HS-5 (cell line): ENCODE measurements around the gene SHISAL1.
"Not testable (repeated sequence)": the region's sequence is repeated elsewhere in the genome, so short reads cannot be mapped to it uniquely, and the experiment has no call there.

Source experiments
- DNase-seq: peaks from one replicate; pipeline ENCODE4 v3.0.0-alpha.2; 2012; ENCODE audit warnings: low read depth

SHISAL1 gene

DNA sequence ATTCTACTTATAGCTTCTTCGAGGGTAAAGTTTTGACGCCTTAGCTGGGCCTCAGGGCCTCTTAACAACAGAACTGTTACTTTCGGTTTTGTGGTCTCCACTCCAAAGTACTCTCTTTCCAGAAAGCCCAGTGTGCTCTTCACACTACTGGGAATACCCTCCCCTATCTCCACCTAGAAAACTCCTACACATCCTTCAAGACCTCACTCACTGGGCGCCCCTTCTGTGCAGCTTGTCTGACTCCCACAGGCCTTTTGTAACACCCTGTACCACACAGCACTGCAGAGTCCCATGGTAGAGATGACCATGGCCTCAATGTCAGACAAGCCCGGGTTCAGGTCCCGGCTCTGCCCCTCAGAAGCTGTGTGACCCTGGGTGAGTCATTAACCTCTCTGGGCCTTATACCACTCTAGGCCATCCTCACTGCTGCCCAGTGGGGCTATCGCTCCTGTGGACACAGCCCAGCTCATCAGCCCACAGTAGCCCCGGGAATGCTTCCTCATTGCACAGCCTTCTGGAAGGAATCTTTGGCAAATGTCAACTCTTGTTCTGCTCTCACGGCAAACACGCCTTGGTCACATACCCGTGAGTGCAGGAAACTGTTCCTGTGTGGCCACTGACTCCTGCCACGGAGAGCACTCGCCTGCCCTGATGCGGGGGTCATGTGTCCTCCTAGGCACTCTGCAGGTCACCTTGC is 51.4 kb downstream of the SHISAL1 start:
- DNase-seq = no peak

- DNase-seq = no peak
Measured at GRCh38 chr22:44260216-44261035, 52.3 kb downstream of the SHISAL1 start.

GRCh38 chr22:44259366-44260215 is 53.2 kb downstream of the SHISAL1 start:
- DNase-seq = no peak

GRCh38 chr22:44256556-44257485 is 55.9 kb downstream of the SHISAL1 start:
- DNase-seq = no peak

- DNase-seq = no peak
Measured at GRCh38 chr22:44256085-44256484, 56.7 kb downstream of the SHISAL1 start.

DNA sequence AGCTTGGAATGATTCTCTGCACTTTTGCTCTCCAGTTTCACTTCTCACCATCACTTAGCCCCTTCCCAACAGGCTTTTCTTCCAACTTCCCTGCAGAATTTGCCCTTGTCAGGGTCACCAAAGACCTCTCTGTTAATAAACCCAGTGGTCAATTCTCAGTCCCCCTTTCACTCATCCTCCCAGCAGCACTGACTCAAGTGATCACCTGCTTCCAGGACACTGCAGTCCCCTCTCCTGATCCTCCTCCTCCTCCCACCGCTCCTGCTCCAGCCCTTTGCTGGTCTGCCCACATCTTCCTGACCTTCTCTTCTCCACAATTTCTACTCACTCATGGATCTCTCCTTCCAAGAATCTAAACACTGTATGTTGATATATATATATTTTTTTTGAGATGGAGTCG is 57.9 kb downstream of the SHISAL1 start:
- no peak for DNase-seq

GRCh38 chr22:44249376-44250147 is 63.2 kb downstream of the SHISAL1 start:
- no peak for DNase-seq

DNA sequence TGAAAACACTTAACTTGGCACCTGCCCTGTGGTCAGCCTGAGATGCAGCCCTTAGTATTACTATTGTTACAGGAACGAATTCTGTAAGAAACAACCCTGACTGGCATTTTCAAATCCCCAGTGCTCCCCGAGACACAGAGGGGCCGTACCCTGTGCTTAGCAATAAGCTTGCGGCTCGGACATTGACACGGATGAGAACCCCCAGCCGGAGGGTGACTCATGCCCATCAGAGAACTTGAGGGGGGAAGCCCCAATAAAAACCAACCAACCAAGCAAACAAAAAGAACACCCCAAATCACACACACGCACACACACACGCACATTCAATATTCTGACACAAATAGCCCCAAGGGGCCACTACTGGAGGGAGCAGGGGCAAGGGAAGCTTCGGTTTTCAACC is 63.8 kb downstream of the SHISAL1 start:
- DNase-seq = no peak

- DNase-seq = no peak
Measured at GRCh38 chr22:44247923-44248892, 64.5 kb downstream of the SHISAL1 start.

DNA sequence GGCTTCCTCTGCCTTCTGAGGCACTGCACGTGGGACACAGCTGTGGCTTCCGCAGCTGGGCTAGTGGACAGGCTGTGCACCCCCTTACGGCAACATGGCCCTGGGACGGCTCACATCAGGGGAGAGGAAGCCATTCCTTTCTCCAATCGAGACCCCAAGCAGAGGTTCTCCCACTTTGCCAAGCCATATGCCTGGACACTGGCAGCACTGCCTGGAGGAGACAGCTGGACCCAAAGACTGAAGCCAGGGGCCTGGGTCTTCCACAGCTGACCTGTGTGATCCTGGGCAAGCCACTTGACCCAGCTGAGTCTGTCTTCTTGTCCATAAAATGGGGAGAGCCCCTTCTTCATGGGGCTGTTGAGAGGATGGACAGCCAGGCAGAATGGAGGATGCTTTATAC is 65.4 kb downstream of the SHISAL1 start:
- DNase-seq = no peak

DNA sequence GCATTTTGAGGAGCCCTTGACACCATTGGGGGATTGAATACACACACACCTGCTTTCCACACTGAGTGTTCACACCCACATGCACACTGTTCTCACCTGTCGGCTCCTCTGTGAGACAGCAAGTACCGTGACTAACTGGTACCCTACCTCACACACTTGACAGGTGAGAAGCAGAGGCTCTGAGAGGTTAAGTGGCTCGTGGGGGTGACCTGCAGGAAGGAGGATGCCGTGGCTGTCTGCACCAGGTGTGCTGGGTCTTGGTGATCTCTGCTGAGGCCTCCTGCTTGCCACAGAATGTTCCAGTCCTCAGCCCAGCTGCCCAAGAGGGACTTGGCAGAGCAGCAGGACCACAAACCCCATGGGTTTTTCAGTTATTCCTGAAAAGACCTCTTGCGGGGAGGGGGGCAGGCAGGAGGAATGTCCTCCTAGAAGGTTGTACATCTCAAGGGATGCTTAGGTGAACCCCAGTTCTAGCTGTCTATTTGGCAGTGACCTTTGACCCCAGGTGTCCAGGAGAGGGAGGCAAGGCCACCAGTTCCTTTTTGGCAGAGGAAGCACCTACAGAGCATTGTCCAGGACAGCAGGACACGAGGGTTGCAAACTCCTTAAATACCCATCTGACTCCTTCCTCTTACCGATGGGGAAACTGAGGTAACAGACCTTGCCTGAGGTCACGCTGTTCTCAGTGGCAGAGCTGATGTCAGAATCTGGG is 66.0 kb downstream of the SHISAL1 start:
- no peak for DNase-seq

GRCh38 chr22:44245867-44246266 is 66.9 kb downstream of the SHISAL1 start:
- DNase-seq = no peak

GRCh38 chr22:44245438-44245837 is 67.3 kb downstream of the SHISAL1 start:
- DNase-seq = no peak

DNA sequence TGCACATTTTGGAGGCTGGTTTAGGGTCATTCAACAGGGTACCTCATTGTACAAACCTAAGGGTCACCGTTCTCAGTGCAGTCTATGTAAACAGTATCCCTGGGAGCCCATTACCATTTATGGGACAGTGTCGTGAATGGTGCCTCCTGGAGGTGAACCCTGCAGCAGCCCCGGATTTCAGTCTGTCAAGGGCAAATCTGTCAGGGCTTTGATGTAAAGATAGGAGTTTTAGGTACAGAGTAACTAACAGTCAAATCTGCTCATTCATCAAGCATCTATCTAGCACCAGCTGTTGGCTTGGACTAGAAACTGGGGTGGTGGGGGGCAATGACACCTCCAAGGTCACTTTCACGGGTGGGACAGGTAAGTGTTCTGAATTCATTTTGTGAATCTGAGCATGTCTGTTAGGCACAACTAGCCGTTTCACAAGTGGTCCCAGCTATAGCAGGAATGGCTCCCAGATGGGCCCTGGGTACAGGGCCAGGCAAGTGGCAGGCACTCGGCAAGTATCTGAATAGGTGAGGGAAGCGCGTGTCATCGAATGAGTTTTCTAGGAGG is 68.4 kb downstream of the SHISAL1 start:
- DNase-seq = no peak

GRCh38 chr22:44243761-44244160 is 69.0 kb downstream of the SHISAL1 start:
- DNase-seq = no peak

- no peak for DNase-seq
Measured at GRCh38 chr22:44242946-44243724, 69.6 kb downstream of the SHISAL1 start.

GRCh38 chr22:44241121-44241520 is 71.6 kb downstream of the SHISAL1 start:
- not testable (repeated sequence) for DNase-seq

GRCh38 chr22:44237290-44237689 is 75.5 kb downstream of the SHISAL1 start:
- no peak for DNase-seq
